Stimulated activated CD4-positive, alpha-beta T cell treated with anti-CD3 and anti-CD28 coated beads, Interleukin-12 subunit alpha, Interleukin-12 subunit beta, amount 100 ng/mL, for 4 hours (primary cell): ENCODE results near the gene RCAN3.
"Not testable (repeated sequence)": the region's sequence is repeated elsewhere in the genome, so short reads cannot be mapped to it uniquely, and the experiment has no call there.

Experiments used
- DNase-seq: peaks from one replicate; pipeline ENCODE4 v3.0.0-alpha.2; 2020

The RCAN3 gene

GRCh38 chr1:24486331-24487065 lies 16.1 kb upstream of the RCAN3 start:
- no peak for DNase-seq

- no peak for DNase-seq
Observed at GRCh38 chr1:24487455-24487854, 15.2 kb upstream of the RCAN3 start.

DNA sequence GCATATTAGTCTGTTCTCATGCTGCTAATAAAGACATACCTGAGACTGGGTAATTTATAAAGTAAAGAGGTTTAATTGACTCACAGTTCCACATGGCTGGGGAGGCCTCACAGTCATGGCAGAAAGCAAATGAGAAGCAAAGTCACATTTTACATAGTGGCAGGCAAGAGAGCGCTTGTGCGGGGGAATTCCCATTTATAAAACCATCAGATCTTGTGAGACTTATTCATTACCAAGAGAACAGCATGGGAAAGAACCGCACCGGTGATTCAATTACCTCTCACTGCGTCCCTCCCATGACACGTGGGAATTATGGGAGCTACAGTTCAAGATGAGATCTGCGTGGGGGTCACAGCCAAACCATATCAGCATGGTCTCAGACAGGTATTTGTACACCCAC lies 14.5 kb upstream of the RCAN3 start:
- peak; percentile 58 for DNase-seq

DNA sequence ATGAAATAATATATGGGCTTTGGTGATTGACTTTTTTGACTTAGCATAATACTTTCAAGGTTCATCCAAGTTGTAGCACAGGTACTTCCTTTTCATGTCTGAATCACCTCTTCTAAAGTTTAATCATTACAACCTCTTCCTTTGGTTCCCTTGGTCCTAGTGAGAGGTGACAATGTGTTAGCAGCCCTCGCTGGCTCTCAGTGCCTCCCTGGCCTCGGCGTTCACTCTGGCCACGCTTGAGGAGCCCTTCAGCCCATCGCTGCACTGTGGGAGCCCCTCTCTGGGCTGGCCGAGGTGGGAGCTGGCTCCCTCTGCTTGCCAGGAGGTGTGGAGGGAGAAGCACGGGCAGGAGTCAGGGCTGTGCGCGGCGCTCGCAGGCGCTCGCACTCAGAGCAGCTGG lies 13.0 kb upstream of the RCAN3 start:
- DNase-seq = no peak

- no peak for DNase-seq
Observed at GRCh38 chr1:24490101-24490781, 12.4 kb upstream of the RCAN3 start.

DNA sequence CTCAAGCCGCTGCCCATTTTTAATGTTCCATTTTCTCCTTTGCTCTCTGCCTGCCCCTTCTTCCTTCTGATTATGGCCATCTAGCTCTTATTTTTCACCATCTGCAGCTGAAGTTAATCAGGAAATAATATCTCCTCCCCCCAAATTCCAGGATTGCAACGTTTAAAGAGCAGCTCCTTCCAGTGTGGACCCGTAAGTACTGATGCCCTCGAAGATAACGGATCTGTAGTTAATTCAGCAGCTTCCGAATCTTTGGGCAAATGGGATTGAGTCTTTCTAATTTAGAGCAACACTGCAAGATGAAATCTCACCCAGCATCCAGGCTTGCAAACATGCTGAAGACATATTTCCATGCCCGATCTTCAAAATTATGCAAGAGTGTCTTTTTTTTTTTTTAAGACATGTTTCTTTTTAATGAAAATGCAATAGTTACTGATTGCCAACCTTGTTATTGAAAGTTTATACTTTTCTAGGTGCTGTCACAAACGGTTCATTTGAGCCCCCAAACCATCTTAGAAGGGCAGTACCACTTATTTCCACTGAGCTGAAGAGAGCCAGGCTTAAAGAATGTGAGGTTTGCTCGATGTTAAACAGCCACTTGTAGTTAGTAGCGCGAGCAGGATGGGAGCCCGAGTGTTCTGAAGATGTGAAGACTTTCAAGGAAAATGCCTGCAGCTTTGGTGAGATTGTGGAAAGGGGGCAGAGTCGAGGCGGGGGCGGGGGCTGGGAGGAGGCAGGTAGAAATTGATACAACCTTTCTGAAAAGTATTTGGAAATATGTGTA lies 10.9 kb upstream of the RCAN3 start:
- DNase-seq = no peak

DNA sequence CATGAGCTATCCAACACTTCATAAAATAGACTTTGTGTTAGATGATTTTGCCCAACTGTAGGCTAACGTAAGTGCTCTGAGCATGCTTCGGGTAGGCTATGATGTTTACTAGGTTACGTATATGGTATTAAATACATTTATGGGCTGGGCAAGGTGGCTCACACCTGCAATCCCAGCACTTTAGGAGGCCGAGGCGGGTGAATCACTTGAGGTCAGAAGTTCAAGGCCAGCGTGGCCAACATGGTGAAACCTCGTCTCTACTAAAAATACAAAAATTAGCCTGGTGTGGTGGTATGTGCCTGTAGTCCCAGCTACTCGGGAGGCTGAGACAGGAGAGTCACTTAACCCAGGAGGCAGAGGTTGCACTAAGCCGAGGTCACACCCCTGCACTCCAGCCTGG lies 9.7 kb upstream of the RCAN3 start:
- not testable (repeated sequence) for DNase-seq

- no peak for DNase-seq
Observed at GRCh38 chr1:24493785-24494184, 8.9 kb upstream of the RCAN3 start.

- DNase-seq = no peak
Observed at GRCh38 chr1:24498589-24498988, 4.0 kb upstream of the RCAN3 start.

DNA sequence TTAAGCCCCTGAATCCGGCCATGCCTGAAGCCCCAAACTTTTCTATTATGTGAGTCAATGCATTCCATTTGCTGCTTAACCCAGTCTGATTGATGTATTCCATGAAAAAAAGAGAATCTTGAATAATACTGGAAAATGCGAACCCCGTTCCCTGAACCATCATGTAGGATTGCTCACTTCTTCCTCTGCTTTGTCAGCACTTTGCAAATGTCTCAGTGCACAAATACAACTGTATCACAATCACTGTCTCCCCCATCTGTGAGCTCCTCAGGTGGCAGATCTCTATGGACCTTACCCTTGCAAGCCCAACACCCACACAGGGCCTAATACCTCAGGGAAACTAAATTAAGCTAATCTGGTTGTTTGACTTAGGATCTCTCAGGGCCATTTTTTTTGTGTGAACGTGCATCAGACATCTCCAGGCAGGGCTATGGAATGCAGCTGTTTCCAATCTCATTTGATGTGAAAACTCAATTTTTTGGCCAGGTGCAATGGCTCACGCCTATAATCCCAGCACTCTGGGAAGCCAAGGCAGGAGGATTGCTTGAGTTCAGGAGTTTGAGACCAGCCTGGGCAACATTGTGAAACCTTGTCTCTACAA lies 2.1 kb upstream of the RCAN3 start:
- no peak for DNase-seq

- DNase-seq = no peak
Observed at GRCh38 chr1:24501371-24502064, 1.1 kb upstream of the RCAN3 start.

DNA sequence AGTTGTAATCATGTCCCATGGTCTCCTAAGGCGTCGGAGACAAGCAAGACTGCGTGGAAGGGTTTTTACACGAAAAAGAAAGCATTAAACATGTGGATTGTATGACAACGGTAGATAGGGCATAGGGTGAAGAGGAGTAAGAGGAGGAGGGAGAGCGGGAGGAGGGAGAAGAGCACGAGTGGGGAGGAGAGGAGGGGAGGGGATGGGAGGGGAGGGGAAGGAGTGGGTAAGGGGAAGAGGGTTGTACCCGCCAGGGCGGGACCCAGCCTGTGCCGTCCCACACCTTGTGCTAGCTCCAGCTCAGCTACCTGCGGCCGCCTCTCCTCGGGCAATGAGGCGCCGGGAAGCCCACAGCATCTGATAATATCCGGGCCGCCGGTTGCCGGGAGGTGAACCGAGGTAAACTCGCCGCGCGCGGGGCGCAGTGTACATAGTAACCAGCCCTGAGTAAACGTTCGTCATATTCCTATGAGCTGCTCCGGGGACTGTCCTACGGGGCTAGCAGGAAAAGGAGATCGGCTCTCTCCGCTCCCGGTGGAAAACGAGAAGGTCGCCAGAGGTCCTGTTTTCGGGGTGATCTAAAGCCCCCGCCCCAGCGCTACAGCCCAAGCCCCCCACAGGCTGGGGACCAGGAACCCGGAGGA lies 449 bp upstream of the RCAN3 start:
- DNase-seq = peak; percentile 69

DNA sequence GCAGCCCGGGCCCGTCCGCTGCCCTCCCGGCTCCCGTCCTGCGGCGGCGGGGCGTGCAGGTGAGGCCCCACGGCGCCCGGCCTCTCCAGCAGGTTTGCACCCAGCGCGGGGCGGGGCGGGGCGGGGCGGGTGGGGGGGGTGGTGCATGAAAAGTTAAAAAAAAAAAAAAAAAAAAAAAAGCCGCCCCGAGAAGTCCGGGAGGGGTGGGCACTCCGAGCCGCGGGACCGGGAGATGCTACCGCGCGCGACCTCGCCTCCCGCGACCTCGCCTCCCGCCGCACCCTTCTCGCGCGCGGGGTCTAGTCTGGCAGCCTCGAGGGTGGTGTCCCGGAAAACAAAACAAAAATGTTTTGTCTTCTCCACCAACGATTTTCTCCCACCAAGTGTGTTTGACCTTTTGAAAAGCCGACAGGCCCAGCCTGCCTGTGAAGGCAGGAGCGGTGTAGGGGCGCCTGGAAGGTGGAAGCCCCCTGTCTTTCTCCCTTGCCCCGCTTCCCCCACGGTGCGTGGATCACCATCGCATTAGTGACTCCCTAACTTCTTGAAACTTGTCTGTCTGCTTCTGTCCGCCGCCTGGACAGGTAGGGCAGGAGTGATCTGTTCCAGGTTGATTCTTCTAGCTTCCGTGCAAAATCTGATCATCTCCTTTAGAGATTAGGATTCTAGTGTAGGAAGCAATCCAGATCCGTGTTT lies 569 bp downstream of the RCAN3 start:
- no peak for DNase-seq

- DNase-seq = no peak
Observed at GRCh38 chr1:24503870-24504523, 1.4 kb downstream of the RCAN3 start.

DNA sequence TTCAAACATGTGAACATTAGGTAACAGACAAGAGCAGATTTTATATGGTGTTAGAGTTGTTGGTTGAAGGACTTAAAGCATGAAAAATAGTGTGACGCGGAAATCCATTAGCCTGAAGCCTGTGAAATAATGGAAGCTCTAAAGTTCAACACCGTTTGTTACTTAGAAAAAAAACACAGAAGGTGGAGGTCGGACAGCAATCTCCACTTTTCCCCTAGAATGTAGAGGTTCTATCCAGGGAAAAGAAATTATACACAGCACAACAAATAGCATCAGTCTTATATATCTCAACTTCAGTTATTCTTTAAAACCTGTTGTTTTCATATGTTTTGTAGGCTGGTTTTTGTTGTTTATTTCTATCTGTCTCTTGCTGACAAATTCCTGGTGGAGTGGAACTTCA lies 1.9 kb downstream of the RCAN3 start:
- DNase-seq = no peak

DNA sequence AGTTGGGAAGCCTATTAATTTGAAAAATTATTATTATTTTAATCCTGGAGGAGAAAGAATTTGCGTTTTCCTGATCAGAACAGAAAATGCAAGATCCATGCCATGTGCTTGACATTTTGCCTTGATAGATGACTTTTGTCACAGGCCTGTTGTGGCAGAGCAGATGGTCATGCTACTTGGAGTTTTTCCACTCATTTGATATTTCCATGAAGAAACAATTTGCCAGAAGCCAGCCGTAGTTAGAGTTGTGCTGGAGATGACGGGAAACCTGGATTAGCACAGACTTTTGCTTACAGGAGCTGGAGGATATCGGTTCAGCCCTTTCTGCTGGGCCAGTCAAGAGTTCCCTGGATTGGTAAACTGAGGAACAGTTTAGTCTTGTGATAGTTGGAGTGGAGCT lies 3.2 kb downstream of the RCAN3 start:
- no peak for DNase-seq

- no peak for DNase-seq
Observed at GRCh38 chr1:24506691-24507381, 4.2 kb downstream of the RCAN3 start.

- no peak for DNase-seq
Observed at GRCh38 chr1:24507405-24507804, 4.8 kb downstream of the RCAN3 start.

GRCh38 chr1:24508911-24509310 lies 6.3 kb downstream of the RCAN3 start:
- DNase-seq = no peak

GRCh38 chr1:24513706-24514105 lies 11.1 kb downstream of the RCAN3 start:
- no peak for DNase-seq

GRCh38 chr1:24514946-24515345 lies 12.3 kb downstream of the RCAN3 start:
- DNase-seq = no peak
